Measurements from ENCODE around the gene COG1.
A peak's percentile ranks its signal among the peaks of the same experiment; 100 is the strongest.

Gene COG1

DNA sequence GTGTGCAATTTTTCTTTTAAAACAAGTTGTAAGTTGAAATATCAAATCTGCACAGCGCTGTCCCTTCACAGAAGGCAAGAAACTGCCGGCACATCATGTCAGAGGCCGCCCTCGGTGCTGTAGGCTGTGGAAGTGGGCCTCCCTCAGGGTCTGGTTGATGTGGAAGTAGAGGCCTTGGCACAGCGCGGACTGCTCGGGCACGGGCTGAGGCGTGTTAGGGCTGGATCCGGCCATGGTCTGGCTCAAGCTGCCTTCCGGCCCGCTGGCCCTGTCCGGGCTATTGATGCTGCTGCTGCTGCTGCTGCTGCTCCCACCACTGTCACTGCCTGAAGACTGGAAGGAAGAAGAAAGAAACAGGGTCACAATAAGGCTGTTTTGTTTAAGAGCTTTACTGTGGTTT is 16.6 kb downstream of the COG1 start:
- no peak overlapping the region for H3K4me3 ChIP-seq (replicated peaks in 1 of 2; ENCODE audit: low read depth in 2 of 2, low read length in 2 of 2)
- TF ChIP-seq, protein P1, sequence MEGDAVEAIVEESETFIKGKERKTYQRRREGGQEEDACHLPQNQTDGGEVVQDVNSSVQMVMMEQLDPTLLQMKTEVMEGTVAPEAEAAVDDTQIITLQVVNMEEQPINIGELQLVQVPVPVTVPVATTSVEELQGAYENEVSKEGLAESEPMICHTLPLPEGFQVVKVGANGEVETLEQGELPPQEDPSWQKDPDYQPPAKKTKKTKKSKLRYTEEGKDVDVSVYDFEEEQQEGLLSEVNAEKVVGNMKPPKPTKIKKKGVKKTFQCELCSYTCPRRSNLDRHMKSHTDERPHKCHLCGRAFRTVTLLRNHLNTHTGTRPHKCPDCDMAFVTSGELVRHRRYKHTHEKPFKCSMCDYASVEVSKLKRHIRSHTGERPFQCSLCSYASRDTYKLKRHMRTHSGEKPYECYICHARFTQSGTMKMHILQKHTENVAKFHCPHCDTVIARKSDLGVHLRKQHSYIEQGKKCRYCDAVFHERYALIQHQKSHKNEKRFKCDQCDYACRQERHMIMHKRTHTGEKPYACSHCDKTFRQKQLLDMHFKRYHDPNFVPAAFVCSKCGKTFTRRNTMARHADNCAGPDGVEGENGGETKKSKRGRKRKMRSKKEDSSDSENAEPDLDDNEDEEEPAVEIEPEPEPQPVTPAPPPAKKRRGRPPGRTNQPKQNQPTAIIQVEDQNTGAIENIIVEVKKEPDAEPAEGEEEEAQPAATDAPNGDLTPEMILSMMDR (IDR thresholded peaks at IDR 0.05; ENCODE audit: low read depth, low read length): no peak
- DNase-seq (ENCODE audit: low read depth in 2 of 2): no peak

DNA sequence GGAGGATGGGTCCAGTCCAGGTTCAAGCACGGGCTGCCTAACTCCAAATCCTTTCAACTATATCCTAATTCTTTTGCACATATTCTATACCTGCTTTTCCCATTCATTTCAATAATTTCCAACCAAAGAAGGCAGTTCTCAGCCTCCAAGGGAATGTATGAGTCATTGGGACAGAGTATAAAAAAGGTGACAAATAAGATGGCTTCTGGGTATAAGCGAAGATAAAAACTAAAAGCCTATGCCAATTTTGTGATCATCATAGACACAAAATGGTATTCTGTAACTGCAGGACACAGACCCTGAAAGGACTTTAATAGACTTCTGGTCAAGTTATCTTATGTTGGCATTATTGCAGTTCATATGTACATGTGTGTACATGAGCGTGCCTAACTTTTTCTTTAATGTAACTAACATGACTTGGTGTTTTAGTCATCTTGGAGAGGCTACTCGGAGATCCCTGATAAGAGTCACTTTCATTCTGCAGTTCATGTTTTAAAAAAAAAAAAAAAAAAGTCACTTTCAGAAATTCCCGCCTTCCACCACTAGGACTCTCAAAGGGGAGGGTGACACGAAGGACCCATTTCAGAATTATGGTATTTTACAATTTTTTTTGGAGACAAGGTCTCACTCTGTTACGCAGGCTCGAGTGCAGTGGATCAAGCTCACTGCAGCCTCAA is 17.3 kb downstream of the COG1 start:
- TF ChIP-seq, protein P1 (IDR thresholded peaks at IDR 0.05; ENCODE audit: low read depth, low read length): peak; percentile 33
- no peak overlapping the region for H3K4me3 ChIP-seq (replicated peaks in 1 of 2; ENCODE audit: low read depth in 2 of 2, low read length in 2 of 2)
- DNase-seq (ENCODE audit: low read depth in 2 of 2): no peak

DNA sequence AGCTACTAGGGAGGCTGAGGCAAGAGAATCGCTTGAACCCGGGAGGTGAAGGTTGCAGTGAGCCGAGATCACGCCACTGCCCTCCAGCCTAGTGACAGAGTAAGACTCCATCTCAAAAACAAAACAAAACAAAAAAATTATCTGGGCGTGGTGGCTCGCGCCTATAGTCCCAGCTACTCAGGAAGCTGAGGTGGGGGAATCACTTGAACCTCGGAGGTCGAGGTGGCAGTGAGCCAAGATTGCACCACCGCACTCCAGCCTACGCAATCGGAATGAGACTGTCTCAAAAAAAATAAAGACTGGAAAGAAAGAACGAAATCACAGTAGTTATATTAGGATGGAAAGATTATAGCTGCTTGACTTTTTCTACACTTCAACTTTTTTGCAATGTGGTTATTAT is 18.9 kb downstream of the COG1 start:
- no peak for DNase-seq (ENCODE audit: low read depth in 2 of 2)
- H3K4me3 ChIP-seq (replicated peaks in 1 of 2; ENCODE audit: low read depth in 2 of 2, low read length in 2 of 2): no peak overlapping the region
- TF ChIP-seq, protein P1 (IDR thresholded peaks at IDR 0.05; ENCODE audit: low read depth, low read length): no peak

DNA sequence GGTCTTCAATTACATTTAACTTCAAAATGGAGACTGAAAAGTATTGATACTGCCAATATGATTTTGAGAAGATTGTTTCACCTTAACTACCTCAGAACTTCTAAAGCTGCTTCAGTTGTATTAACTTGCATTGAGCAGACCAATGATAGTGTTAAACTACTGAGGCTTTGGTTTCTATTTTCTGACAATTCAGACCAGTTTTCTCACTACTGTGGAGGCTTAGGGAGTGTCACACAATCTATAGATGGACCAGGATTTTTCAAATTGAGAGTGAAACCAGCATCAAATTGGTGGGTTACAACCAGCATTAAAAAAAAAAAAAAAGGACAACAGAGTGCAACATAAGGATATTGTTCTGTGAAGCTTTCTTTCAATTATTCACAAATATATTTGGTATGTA is 21.2 kb downstream of the COG1 start:
- TF ChIP-seq, protein P1 (IDR thresholded peaks at IDR 0.05; ENCODE audit: low read depth, low read length): no peak
- DNase-seq (ENCODE audit: low read depth in 2 of 2): no peak
- no peak overlapping the region for H3K4me3 ChIP-seq (replicated peaks in 1 of 2; ENCODE audit: low read depth in 2 of 2, low read length in 2 of 2)

DNA sequence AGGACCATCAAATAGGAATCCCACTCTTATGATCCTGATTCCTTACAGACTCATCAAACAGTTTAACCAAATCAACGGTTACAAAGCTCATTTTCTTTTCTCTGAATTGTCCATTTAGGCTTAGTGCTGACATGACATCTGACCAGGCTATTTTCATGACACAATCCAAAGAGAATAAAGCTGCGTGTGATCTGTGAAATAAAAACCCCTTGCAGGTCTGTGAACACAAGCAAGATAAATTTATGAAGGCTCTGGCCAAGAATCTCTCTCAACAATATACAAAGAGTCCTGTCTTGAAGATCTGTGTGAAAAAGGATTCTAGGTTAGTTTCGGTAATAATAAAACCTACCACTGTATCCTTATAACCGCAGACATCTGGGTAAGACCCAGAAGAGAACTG is 22.0 kb downstream of the COG1 start:
- DNase-seq (ENCODE audit: low read depth in 2 of 2): no peak
- TF ChIP-seq, protein P1 (IDR thresholded peaks at IDR 0.05; ENCODE audit: low read depth, low read length): no peak
- H3K4me3 ChIP-seq (replicated peaks in 1 of 2; ENCODE audit: low read depth in 2 of 2, low read length in 2 of 2): no peak overlapping the region

DNA sequence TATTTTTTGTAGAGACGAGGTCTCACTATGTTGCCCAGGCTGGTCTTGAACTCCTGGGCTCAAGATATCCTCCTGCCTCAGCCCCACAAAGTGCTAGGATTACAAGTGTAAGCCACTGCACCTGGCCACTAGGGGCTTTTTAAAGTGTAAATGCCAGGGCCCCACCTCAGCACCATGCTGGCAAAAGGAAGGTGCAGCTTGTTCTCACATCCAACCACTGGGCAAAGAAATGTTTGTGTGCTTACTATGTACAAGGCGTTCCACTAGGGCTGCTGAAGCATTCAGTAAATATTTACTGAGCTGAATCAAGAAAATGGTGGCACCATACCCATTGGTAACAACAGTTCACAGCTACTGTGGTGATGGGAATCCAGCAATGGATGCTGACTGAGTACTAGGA is 22.6 kb downstream of the COG1 start:
- H3K4me3 ChIP-seq (replicated peaks in 1 of 2; ENCODE audit: low read depth in 2 of 2, low read length in 2 of 2): no peak overlapping the region
- TF ChIP-seq, protein P1 (IDR thresholded peaks at IDR 0.05; ENCODE audit: low read depth, low read length): no peak
- DNase-seq (ENCODE audit: low read depth in 2 of 2): no peak

Measured in cardiac fibroblast (primary cell).